NCI-H774 (cell line): ENCODE measurements around the gene SPC24.

Experiments used
- DNase-seq: peaks from one replicate; lab custom pipeline; 2025; lab: John Stamatoyannopoulos, UW

SPC24 gene

GRCh38 chr19:11155373-11156120 lies at the start of gene SPC24:
TSS of gene SPC24 (minus strand) at chr19:11155782. CDS start at chr19:11155776, 6 bp downstream.
- DNase-seq: peak; percentile 96

- no peak for DNase-seq
Measured at GRCh38 chr19:11204943-11205349, 49.4 kb upstream of the SPC24 start.

- DNase-seq: no peak
Measured at GRCh38 chr19:11204076-11204602, 48.6 kb upstream of the SPC24 start.

GRCh38 chr19:11203194-11204075 lies 47.9 kb upstream of the SPC24 start:
- DNase-seq: no peak

- no peak for DNase-seq
Measured at GRCh38 chr19:11202488-11203193, 47.1 kb upstream of the SPC24 start.

- no peak for DNase-seq
Measured at GRCh38 chr19:11201791-11202190, 46.2 kb upstream of the SPC24 start.

GRCh38 chr19:11200931-11201330 lies 45.3 kb upstream of the SPC24 start:
- DNase-seq: no peak

GRCh38 chr19:11200015-11200574 lies 44.5 kb upstream of the SPC24 start:
- DNase-seq: no peak

GRCh38 chr19:11199517-11199916 lies 43.9 kb upstream of the SPC24 start:
- no peak for DNase-seq

GRCh38 chr19:11198769-11199424 lies 43.3 kb upstream of the SPC24 start:
- no peak for DNase-seq

GRCh38 chr19:11198175-11198534 lies 42.6 kb upstream of the SPC24 start:
- DNase-seq: no peak

GRCh38 chr19:11197291-11198174 lies 42.0 kb upstream of the SPC24 start, which contains the start of gene KANK2:
TSS of gene KANK2 (minus strand) at chr19:11197545. CDS start at chr19:11194511, 3,034 bp downstream.
- DNase-seq: peak; percentile 85

- DNase-seq: no peak
Measured at GRCh38 chr19:11196406-11197287, 41.1 kb upstream of the SPC24 start.

GRCh38 chr19:11195681-11196080 lies 40.1 kb upstream of the SPC24 start:
- DNase-seq: no peak

- DNase-seq: no peak
Measured at GRCh38 chr19:11194656-11195558, 39.3 kb upstream of the SPC24 start.

GRCh38 chr19:11194173-11194572 lies 38.6 kb upstream of the SPC24 start:
- no peak for DNase-seq

GRCh38 chr19:11192957-11193939 lies 37.7 kb upstream of the SPC24 start:
- no peak for DNase-seq
